GM21526 (cell line): ENCODE data around the gene SCUBE2.
A peak's percentile ranks its signal among the peaks of the same experiment; 100 is the strongest.
"Not testable (repeated sequence)": the region's sequence is repeated elsewhere in the genome, so short reads cannot be mapped to it uniquely, and the experiment has no call there.

Source experiments
- ATAC-seq: cut with Tn5 transposase; IDR thresholded peaks from one replicate; pipeline ENCODE4 v1.9.1; 2021; ENCODE audit warnings: moderate library complexity; ENCODE audit not compliant: unreplicated experiment, low FRiP score

Gene SCUBE2

DNA sequence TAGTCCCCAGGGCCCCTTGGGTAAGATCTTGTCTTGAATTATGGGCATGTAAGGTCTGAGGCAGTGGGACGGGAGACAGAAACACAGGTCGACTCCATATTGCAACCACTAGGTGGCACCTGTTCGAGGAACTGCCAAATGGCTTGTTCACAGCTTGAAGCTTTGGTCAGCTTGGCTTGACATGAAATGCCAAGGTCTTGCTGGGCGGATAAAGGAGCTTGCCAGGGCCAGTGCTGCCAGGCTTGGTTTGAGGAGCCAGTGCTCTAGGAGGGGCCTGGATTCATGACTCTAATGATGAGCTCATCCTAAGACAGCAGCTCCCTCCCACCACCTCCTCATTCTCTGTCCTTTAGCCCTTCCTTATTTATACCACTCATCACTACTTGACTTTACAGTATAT is 75.7 kb downstream of the SCUBE2 start:
- peak; percentile 68 for ATAC-seq

DNA sequence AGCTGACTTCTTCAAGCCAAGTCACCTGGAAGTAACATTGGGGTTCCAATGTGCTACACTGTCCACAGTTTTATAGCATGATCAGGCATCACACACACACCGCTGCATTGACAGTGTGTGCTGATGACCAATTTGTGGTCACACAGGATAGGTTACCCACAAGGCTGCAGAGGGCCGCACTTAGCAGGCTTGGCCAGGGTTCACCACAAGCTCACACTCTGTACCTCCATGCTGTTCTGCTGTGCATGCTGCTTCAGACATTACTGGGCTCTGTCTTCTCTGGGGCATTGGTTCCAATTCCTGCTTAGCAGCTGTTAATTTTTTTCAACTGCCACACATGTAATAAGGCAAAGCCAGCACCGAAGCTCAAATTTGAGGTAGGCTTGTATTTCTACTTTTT is 76.6 kb downstream of the SCUBE2 start:
- ATAC-seq: no peak

DNA sequence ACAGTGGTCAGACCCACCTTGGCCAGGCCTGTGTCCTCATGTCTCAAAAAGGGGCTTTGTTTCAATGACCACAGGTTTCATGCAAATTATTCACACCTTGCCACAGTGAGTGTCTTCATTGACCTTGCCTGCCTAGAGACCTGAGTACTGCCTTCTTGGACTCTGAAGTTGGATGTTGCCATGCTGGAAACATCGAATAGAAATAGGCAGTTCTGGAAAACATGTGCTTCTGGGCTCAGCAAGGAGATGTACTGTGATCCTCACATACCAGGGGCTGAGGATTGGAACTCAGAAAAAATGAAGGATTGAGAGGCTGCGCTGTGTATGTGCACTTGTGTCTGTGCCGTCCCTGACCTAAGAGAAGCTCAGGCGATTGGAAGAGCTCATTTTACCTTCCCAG is 78.0 kb downstream of the SCUBE2 start:
- no peak for ATAC-seq

DNA sequence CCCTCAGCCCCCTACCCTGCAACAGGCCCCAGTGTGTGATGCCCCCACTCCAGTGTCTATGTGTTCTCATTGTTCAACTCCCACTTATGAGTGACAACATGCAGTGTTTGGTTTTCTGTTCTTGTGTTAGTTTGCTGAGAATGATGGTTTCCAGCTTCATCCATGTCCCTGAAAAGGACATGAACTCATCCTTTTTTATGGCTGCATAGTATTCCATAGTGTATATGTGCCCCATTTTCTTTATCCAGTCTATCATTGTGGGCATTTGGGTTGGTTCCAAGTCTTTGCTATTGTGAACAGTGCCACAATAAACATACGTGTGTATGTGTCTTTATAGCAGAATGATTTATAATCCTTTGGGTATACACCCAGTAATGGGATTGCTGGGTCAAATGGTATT is 81.9 kb downstream of the SCUBE2 start:
- ATAC-seq: not testable (repeated sequence)

DNA sequence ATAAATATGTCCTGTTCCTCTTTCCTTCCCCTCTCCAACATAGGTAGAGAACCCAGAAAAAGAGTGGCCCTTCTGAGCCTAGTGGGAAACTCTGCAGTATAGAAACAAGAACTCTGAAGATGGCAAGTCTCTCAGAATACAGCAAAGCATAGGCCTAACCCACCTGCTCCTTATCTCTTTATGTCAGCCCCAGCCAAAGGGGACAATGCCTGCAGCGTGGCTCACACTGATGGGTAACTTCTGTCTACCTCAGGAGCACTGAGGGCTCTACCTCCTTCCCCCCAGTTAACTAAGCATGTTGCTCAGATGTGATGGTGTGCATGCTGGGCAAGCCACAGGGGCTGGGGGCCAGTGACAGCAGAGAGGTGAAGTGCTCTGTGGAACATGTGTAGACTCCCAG is 82.7 kb downstream of the SCUBE2 start:
- ATAC-seq: no peak

DNA sequence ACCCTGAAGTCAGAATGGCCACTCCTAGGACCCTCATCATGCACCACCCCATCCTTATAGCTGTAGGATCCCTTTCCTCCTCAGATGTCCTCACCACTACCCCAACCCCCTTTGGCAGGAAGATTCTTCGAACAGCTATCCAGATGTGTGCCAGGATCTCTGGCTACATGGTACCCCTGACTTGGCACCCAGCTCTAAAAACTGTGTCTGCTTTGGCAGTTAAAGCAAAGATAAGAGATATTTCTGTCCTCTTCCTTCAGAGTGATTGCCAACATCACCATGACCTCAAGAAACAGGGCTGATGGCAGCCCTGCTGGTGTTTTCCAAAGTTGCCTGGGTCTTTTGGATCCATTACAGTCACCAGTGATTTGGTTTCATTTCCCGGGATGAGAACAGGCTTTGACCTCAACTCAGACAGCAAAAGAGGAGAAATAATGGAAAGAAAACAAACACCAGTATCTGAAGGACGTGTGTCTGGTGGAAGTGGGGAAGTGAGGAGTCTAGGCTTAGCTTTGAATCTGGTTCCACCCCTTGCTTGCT is 83.3 kb downstream of the SCUBE2 start:
- ATAC-seq: no peak

DNA sequence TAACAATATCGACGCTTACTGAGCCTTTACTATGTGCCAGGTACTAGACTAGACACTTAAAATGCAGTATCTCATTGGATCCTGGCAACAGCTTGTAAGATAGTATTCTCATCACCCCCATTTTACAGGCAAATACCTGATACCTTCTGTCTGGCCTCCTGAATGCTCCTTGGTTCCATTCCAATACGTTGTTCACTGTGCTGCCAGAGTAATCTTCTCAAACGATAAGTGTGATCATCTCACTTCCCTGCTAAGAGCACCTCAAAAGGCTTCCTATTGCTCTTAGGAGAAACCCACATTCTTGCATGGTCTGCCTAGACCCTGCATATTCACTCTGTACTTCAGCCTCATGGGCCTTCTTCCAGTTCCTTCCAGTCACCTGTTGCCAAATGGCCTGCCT is 86.3 kb downstream of the SCUBE2 start:
- ATAC-seq: no peak

DNA sequence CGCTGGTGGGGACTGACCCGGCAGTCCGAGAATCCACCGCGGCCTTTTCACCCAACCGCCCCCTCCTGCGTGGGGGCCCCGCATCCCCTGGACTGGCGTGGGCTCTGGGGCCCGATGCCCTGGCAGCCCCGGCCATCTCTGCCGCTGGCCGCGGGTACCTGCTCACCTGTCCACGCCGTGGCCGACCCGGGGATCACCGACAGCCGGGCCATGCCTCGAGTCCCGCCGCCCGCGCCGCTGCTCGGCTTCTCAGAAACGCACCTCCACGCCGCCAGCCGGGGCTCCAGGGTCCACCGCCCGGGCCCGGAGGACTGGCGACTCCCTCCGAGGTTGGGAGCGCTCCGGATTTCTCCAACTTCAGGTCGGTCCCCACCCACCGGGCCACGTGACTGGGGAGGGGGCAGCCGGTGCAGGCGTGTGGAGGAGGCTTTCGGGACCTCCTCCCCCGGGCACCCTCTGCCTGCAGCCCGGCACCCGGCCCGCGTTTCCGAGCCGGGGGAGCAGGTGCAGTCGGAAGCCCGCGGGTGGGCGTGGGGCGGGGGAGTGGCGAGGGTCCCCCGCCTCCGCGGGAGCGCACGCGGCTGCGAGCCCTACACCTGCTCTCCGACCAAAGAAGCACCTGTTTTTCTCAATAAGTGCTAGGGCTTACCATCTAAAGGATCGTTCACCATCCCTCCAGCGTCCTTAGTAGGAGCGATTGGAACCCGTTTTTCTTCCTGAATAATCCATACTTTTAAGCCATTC is 87.0 kb downstream of the SCUBE2 start:
- ATAC-seq: no peak

DNA sequence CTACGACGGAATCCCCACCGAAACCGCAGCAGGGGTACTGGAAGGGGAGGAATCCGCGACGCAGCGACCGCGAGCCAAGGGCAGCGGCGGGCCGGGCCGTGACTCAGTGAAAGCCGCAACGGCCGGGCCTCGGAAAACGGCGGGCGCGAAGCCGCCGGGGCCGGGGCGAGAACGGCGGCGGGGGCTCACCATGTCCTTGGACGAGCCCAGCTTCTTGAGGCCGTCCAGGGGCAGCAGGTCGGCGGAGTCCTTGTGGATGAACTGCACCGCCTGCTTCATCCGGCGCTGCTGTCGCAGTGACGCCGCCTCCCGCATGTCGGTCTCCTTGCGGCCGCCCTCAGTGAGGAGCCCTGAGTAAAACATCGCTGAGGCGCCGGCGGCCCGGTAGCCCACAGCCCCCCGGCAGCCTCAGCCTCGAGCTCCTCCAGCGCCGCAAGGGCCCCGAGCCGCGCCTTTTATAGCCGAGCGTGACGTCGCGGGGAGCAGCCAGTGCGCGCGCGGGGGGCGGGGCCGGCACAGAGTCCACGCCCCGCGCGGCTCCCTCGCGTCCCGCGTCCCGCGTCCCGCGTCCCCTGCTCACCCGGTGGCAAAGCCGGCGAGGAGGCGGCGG is 87.7 kb downstream of the SCUBE2 start, which contains the start of gene NRIP3:
Gene NRIP3 (minus strand): TSS at position 429 of the 610 bp plus-strand sequence. CDS start 66 bp downstream, at position 363.
- no peak for ATAC-seq

DNA sequence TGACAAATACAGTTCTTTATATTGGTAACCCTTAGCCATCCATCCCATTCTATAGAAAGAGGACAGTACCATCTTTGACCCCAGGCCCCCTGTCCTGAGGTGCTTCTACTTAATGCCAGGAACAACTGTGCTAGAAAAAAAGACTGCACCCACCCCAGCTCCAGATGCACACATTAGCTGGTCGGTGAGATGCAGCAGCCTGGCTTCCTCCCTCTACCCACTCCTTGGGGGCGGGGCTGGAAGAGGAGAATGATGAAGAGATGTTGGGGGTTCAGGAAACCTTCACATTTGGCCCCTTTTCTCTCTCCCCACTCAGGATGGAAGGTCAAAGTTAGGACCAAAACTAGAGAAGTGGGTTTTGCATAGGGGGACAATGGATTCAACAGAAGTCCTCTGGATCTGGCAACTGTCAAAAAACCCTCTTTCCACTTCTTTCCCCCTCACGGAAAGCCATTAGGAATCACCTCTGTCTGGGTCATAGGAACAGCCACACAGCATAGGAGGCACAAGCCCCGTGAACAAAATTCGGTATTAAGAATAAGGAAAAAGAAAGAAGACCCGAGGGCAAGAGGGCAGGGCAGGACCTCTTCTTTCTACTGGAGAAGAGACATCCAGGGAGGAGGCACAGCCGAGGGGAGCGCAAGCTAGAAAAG is 88.4 kb downstream of the SCUBE2 start:
- no peak for ATAC-seq

DNA sequence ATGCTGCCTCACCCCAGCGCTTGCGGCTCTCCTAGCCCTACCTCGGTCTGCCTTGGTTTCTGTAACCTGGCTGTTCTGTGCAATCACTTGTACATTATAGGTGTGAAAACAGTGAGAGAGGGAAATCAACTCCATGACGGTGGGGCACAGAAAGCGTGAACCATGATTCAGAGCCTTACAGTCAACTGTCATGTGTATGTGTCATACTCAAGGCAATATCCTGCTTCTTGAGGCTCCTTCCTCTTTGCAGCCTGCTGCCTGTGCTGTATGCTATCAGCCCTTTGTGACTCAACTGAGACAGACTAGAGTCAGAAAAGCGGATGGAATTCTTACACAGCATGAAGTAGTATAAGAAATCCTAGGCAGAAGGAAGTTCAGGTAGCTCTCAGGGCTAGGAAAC is 89.7 kb downstream of the SCUBE2 start:
- ATAC-seq: no peak

DNA sequence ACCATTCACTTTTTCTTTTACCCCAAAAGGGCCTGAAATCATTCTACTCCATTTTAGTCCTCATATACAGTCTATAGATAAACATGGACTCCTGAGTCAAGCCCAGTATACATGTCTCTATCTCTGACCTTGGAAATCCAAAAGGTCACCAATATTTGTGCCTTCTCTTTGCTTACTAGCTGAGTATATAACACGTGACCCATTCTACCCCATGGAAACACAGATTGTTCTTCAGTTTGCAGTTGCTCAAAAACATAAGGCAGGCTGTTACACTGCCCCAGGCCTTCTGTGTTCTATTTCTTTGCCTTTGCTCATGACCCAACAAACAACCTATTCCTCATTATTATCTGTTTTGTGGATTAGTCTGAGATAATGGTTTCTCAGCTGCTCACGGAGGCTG is 93.4 kb downstream of the SCUBE2 start:
- ATAC-seq: no peak

DNA sequence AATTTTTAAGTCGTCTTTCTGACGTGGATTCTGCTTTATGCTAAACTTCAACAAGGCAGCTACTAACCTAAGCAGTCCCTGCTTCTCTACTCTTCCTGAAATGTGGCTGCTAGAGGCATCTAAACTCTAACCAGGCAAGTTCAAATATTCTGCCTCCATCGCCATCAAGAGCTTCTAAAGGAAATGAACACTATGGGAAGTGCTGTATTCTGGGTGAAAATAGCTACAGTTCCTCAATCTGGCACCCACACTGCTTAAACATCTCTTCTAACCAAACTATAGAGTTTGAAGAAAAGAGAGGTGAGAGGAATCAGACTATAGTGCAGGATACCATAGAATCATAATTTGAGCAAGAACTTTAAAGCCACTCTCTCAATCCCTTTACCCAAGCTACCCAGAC is 93.9 kb downstream of the SCUBE2 start:
- ATAC-seq: no peak

DNA sequence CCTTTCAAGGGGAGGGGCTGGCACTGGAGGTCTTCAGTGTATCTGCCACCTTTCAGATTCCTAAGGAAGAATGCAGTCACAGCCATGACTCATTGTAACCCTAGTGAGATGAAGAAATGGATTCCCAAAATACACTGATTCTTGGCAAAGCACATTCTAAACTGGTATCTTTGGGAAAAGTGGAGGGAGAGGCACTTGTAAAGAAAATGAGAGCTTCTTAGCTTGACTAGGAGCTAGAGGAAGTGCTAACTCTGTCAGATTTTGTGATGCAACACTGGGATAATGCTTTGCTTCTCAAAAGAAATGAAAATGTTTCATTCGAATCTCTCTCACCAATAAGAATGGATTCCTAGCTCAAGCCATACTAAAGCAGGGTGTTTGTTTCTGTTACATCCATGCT is 101.9 kb downstream of the SCUBE2 start:
- ATAC-seq: no peak

DNA sequence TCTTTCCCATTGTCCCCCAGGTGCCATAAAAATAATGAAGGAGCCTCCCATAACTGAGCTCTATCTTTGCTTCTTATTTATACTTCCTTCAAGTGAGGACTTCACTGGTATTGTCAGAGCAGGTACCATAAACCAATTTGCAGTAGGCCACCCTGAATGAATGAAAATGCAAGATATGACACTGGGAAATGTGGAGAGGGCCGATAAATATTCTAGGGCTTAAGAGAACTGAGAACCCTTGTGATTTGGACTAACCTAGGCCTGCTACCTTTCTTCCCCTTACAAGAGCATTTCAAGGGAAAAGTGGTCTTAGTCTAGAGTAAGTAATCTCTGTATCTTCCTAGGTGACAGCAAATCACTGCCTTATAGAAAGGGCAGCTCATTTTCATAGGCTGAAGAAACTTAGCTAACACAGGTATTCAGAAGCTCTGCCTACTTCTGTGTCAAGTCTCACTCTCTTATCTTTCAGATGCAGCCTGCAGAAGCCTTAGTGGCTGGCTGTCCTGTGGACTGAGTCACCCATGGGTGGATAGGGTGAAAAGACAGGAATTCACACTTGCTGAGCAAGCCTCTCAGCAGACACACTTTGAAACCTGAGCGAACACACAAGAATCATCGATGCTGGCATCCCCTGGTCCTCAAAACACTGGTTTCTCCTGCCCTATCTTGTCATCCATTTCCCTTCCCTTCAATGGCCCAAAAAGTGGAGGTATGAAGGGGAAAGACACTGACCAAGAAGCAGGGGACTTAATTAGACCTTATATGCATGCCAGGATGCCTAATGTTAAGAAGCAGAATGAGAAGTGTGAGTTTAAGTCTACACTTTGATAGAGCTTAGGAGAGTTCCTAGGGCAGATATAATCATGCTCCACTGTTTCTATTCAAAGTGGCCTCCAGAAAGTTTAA is 102.8 kb downstream of the SCUBE2 start:
- no peak for ATAC-seq

DNA sequence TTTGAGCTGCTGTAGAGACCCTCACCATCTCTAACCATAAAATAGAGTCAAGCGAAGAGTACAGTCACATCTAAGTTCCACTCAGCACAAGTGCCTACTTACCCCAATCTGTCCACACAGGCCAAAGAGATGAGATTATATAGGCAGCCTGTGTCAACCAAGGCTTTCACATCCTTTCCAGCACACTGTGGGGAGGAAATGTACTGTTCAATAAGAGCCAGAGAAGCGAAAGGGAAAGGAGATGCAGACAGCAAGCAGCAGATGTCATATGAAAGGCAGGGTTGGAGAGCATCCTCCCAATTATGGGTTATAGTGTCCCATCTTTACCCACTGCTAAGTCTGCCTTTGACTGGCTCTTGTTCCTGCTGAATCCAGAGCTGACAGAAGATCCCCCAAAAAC is 104.0 kb downstream of the SCUBE2 start:
- ATAC-seq: no peak

DNA sequence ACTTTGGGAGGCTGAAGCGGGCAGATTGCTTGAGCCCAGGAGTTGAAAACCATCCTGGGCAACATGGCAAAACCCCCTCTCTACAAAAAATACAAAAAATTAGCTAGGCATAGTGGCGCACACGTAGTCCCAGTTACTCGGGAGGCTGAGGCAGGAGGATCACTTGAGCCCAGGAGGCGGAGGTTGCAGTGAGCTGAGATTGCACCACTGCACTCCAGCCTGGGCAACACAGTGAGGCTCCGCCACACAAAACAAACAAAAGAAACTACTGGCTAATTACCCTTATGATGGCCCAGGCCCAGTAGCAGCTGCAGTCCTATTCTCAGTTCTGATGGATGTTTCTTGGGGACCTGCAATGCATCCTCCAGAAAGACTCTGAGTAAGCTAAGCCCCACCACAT is 104.6 kb downstream of the SCUBE2 start:
- ATAC-seq: not testable (repeated sequence)

DNA sequence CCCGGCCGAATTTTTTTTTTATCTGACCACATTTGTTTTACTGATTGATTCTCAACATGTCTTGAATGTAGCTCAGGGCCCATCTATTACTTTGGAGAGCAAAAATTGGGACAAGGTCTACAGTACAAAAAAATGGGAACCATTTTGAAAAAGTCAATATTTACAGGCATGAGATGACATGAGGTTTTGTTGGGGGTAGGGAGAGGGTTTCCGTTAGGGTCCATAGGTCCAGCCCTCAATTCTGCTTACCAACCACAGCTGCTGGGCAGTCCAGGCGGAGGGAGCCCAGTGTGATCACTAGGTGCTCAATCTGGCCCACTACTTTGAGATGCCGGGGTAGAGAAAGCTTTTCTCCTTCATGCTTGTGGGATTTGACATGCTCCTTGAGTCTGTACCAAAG is 105.9 kb downstream of the SCUBE2 start:
- no peak for ATAC-seq

DNA sequence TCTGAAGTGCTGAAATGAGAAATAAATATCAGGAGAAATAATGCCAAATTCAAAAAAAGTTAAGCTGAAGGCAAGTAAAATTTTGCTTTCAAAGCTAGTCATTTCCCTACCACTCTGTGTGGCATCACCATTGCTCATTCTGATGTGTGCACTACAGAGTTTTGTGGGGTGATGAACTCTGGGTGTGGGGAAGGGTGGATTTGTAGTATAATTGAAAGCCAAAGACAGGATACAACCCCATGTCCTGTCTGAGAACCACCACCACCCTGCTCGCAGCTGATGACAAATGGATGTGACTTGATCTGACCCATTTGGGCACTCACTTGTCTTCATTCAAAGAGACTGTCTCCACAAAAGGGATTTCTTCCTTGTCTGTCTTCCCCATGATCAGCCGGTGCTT is 107.8 kb downstream of the SCUBE2 start:
- ATAC-seq: no peak

DNA sequence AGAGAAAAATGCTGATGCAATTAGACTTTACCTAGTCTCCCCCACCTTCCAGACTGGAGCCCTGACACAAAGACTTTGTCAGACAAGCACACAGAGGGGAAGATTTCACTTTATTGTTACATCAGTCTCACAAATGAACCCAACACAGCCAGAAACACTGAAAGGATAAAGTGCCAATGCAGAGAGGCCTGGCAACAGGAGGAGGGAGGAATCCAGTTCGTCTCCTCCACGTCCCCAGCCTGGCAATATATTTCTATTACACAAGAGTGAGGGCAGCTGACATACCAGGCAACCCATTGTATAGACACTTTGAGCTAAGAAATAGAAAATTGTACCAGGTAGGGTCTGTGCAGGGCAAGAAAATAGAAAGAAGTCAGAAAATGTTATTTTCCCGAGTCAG is 110.9 kb downstream of the SCUBE2 start:
- ATAC-seq: no peak

DNA sequence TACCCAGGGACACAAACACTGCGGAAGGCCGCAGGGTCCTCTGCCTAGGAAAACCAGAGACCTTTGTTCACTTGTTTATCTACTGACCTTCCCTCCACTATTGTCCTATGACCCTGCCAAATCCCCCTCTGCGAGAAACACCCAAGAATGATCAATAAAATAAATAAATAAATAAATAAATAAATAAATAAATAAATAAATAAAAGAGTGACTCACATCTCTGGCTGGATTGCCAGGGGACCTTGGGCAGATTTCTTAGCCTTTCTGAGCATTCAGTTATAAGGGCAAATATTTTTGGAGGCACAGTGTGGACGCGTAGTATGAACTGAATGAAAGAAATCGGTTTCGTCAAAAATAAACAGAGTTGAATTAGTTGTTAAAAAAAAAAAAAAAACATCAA is 112.0 kb downstream of the SCUBE2 start:
- not testable (repeated sequence) for ATAC-seq
